Right lobe of liver (tissue), 6 donors: ENCODE results near the gene NDUFS3. TPM values are rescaled to one million over a fixed set of nuclear protein-coding genes. Genes with fewer than 3 reads are reported as not detected.

Experiments used
- ATAC-seq, 4 donors: fragments of 200-7000 bp; cut with Tn5 transposase; one replicate each; pipeline ENCODE4 v1.9.1; 2020; ENCODE audit warnings: mild to moderate bottlenecking in 4 of 4, moderate library complexity in 4 of 4
- DNase-seq, 3 donors: peaks; one replicate each; pipeline ENCODE4 v3.0.0-alpha.2; 2020
- H3K27ac ChIP-seq, 3 donors: fragments of 200-600 bp; one replicate each; pipeline ENCODE4 v1.8.0; 2022
- H3K27me3 ChIP-seq, 2 donors: fragments of 200-600 bp; one replicate each; pipeline ENCODE4 v1.8.0; 2022
- H3K36me3 ChIP-seq, 4 donors: fragments of 200-600 bp; sonication (generic) in 1 of 4; one replicate each; pipeline versions ENCODE4 v1.5.1 to v1.8.0; 2017 to 2022; ENCODE audit warnings: control low read depth in 1 of 4
- H3K4me1 ChIP-seq, 4 donors: fragments of 200-600 bp; sonication (generic) in 1 of 4; one replicate each; pipeline versions ENCODE4 v1.5.1 to v1.8.0; 2017 to 2022; ENCODE audit warnings: control low read depth in 1 of 4
- H3K4me3 ChIP-seq, 3 donors: fragments of 200-600 bp; one replicate each; pipeline ENCODE4 v1.8.0; 2022
- H3K9me3 ChIP-seq, 4 donors: fragments of 200-600 bp; sonication (generic) in 1 of 4; one replicate each; pipeline versions ENCODE4 v1.5.1 to v1.8.0; 2017 to 2022; ENCODE audit warnings: control low read depth in 1 of 4
- POLR2A ChIP-seq: fragments of 450-650 bp; IDR thresholded peaks from one replicate; pipeline ENCODE4 v1.6.1; 2017; ENCODE audit warnings: antibody characterized with exemption, mild to moderate bottlenecking
- WGBS: methylation state at CpG from one replicate; pipeline ENCODE4 v1.1.6; 2018; ENCODE audit warnings: low coverage, low lambda C conversion rate; ENCODE audit not compliant: insufficient coverage; ENCODE audit errors: missing lambda C conversion rate; 5-methylcytosine and 5-hydroxymethylcytosine counted together
- intact Hi-C, 2 donors: fragments of 100-400 bp; cut with DNase I; formaldehyde crosslinking; loops; one replicate each; pipeline versions ENCODE4 v1.11.2 to v1.14.1; 2022
- total RNA-seq, 6 experiments: library from RNA; depleted of rRNA in 2 of 6; stranded (reverse); fragments of >200 nt in 2 of 6; fragmentation: NEBNext Ultra II Directional in 3 of 6; extraction: Animal tissue kit (Norgen Biotek cat#: 25700) in 3 of 6; gene quantifications; one replicate each; pipeline versions ENCODE4 v1.1.0 to v1.2.4, GENCODE V29; 2016 to 2023
- TF ChIP-seq, protein P1 (sequence below), 4 donors: fragments of 200-600 bp in 3 of 4; fragments of 450-650 bp in 1 of 4; IDR thresholded peaks; one replicate each; pipeline versions ENCODE4 v1.5.1 to v1.8.0; 2016 to 2022; ENCODE audit warnings: antibody characterized with exemption in 4 of 4, mild to moderate bottlenecking in 2 of 4
- donor health status: DM: no; HTN: yes; CAD: no.
- donor health status: DM: no; HTN: no; CAD: no.
- donor health status: DM: no; HTN: no; CAD: no.
- donor health status: DM: no; HTN: yes; CAD: no.
- donor health status: DM: no; HTN: yes; CAD: no.

The NDUFS3 gene
- total RNA-seq, 6 experiments from 2014 or later, result 53.3 to 64.1 (median 58.2) TPM

DNA sequence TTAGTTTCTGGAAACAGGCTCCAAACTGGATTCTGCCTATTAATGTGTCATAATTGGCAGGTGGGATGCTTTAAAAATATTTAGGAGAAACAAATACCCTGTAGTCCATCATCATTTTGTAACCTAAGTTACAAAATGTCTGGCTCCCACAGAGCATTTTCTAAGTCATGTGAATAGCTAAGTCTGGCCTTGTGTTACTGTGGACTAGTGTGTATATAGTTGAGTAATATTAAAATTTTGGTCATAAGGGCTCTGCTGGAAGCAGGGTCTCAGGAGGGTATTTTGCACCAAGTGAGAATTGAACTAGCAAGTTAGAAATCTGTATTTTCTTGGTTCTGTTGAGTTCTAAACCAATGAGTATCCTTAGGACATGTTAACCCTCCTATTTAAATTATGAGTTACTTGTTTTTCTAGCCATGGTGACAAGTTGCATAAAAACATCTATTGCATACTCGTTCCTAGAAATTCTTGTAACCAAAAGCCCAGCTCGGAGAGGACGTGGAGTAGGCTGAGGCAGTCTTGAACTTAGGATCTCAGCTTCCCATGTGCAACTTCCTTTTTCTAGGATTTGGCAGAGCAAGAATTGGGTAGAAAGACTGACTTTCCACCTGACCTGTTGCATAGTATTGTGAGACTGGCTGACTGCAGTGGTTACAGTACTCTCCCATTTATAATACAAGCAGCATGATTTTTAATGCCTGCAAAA lies 8.1 kb upstream of the NDUFS3 start:
- DNase-seq, result no peak
- ATAC-seq, result no peak
- 52% methylated on average over 3 of the region's 3 CpGs for WGBS
- no peak overlapping the region for H3K27ac ChIP-seq
- H3K36me3 ChIP-seq, result peaks cover 0 to 27% (median 3%) of the 10 kb centered on the region in 4 donors
- H3K27me3 ChIP-seq, result no peaks in the 10 kb centered on the region
- no peaks in the 10 kb centered on the region for H3K9me3 ChIP-seq
- H3K4me1 ChIP-seq, result peaks cover 0 to 29% (median 9%) of the 10 kb centered on the region in 4 donors
- TF ChIP-seq, protein P1, sequence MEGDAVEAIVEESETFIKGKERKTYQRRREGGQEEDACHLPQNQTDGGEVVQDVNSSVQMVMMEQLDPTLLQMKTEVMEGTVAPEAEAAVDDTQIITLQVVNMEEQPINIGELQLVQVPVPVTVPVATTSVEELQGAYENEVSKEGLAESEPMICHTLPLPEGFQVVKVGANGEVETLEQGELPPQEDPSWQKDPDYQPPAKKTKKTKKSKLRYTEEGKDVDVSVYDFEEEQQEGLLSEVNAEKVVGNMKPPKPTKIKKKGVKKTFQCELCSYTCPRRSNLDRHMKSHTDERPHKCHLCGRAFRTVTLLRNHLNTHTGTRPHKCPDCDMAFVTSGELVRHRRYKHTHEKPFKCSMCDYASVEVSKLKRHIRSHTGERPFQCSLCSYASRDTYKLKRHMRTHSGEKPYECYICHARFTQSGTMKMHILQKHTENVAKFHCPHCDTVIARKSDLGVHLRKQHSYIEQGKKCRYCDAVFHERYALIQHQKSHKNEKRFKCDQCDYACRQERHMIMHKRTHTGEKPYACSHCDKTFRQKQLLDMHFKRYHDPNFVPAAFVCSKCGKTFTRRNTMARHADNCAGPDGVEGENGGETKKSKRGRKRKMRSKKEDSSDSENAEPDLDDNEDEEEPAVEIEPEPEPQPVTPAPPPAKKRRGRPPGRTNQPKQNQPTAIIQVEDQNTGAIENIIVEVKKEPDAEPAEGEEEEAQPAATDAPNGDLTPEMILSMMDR (IDR thresholded peaks at IDR 0.05), result no peak
- no peak for TF ChIP-seq POLR2A
- H3K4me3 ChIP-seq, result no peak overlapping the region
- intact Hi-C loops, result no loop called here

DNA sequence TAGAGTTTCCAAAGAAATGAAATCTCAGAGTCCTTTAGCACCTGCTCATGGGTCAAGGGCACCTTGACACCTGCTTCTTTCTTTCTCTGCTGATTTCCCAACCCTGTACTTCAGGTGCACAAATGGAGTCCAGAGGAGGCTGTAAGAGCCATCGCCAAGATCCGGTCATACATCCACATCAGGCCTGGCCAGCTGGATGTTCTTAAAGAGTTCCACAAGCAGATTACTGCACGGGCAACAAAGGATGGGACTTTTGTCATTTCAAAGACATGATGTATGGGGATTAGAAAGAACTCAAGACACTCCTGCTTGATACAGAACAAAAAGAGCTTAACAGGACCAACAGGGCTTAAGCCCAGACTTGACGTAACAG lies 7.5 kb upstream of the NDUFS3 start:
- intact Hi-C loops, result no loop called here
- Histone ChIP-seq H3K27ac (no peak overlapping the region), H3K36me3 (peaks cover 0 to 27% (median 3%) of the 10 kb centered on the region in 4 donors), H3K4me3 (no peak overlapping the region), H3K9me3 (no peaks in the 10 kb centered on the region), H3K4me1 (peaks cover 0 to 29% (median 9%) of the 10 kb centered on the region in 4 donors), H3K27me3 (no peaks in the 10 kb centered on the region)
- TF ChIP-seq, protein P1 (IDR thresholded peaks at IDR 0.05), result no peak
- TF ChIP-seq POLR2A, result no peak
- ATAC-seq (no peak), DNase-seq (no peak)
- WGBS, result 81% methylated on average over 4 of the region's 4 CpGs

DNA sequence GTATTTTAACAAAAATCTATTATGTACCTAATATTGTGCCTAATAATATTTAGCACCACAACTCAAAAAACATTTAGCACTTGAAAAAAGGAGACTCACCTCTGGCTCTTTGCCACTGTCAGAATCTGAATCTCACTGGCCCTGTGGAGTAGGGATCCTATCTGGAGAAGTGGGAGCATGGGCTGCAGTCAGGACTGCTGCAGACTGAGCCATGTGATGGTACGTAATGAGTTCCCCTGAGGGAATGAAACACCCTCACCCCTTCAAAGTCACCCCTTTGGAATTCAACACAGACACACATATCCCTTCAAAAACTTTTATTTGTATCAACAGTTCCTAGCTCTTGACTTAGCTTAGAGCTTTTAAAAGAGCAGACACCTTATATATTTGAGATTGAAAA lies 7.0 kb upstream of the NDUFS3 start:
- Histone ChIP-seq H3K9me3 (no peaks in the 10 kb centered on the region), H3K27me3 (no peaks in the 10 kb centered on the region), H3K27ac (peak overlapping the region in 1 of 3 donors; percentile 49), H3K4me3 (no peak overlapping the region), H3K36me3 (peaks cover 0 to 29% (median 3%) of the 10 kb centered on the region in 4 donors), H3K4me1 (peaks cover 0 to 26% (median 9%) of the 10 kb centered on the region in 4 donors)
- intact Hi-C loops, result no loop called here
- no peak for TF ChIP-seq POLR2A
- DNase-seq, result no peak
- 71% methylated on average over 1 of the region's 1 CpG for WGBS
- no peak for ATAC-seq

DNA sequence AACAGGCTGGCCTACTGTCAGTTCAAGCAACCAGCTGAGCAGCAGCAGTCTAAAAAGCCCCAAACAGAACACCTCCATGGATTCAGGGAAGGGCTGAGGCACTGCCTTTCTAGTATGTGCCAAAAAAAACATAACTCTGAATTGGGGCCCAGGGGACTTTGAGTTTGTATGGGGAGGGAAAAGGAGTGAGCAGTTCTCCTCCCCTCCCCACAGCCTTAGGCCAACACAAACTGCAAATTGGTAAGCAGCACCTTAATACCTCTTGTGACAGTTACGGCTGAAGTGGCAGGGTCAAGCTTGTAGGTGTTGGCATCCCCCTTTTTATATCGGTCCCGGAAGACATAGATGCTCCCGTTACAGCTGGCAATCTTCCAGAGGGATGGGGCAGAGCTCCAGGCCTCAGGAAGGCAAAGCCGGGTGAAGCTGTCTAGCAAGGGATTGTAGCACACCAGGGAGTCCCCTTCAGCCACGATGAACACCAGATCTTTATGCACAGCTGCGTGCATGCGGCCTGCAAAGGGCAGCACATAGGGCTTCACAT lies 6.1 kb upstream of the NDUFS3 start:
- H3K4me3 ChIP-seq, result no peak overlapping the region
- ATAC-seq (peak; percentile 86 to 95 (median 92)), DNase-seq (peak in 1 of 3 donors; percentile 80)
- peaks cover 0 to 32% (median 3%) of the 10 kb centered on the region in 4 donors for H3K36me3 ChIP-seq
- WGBS, result 20% methylated on average over 1 of the region's 8 CpGs
- H3K27ac ChIP-seq, result peak overlapping the region in 2 of 3 donors; percentile 13 to 49
- no peak for TF ChIP-seq POLR2A
- TF ChIP-seq, protein P1 (IDR thresholded peaks at IDR 0.05), result no peak
- intact Hi-C loops, result no loop called here
- H3K4me1 ChIP-seq, result peaks cover 0 to 29% (median 12%) of the 10 kb centered on the region in 4 donors
- no peaks in the 10 kb centered on the region for H3K9me3 ChIP-seq
- no peaks in the 10 kb centered on the region for H3K27me3 ChIP-seq

DNA sequence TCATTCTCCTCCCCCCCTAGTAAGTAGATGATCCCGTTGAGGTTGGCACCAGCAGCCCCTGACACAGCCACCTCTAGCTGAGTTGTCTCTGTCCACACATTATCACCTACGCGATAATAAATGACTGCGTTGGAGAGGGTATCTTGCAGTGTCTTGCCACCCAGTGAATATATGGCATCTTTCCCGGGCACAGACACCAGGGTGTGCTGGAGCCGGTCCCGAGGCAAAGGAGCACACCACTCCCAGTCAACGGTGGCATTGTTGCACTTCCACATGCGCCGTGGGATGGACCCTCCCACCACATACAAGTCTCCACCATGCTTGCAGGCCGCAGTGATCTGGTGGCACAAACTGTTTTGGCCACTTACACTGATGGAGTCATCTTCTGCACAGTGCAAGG lies 5.6 kb upstream of the NDUFS3 start:
- ATAC-seq (peak; percentile 47 to 69 (median 61)), DNase-seq (peak in 1 of 3 donors; percentile 67)
- Histone ChIP-seq H3K36me3 (peaks cover 0 to 32% (median 3%) of the 10 kb centered on the region in 4 donors), H3K27ac (peak overlapping the region in 1 of 3 donors; percentile 49), H3K4me1 (peaks cover 0 to 35% (median 15%) of the 10 kb centered on the region in 4 donors), H3K4me3 (no peak overlapping the region), H3K9me3 (no peaks in the 10 kb centered on the region), H3K27me3 (no peaks in the 10 kb centered on the region)
- intact Hi-C loops, result no loop called here
- TF ChIP-seq, protein P1 (IDR thresholded peaks at IDR 0.05), result no peak
- no peak for TF ChIP-seq POLR2A
- 0% methylated on average over 5 of the region's 11 CpGs for WGBS
